Mesothelial cell of epicardium (in vitro differentiated cells): ENCODE measurements around the gene ANXA1. TPM values are rescaled to one million over a fixed set of nuclear protein-coding genes. Genes with fewer than 3 reads are reported as not detected.

Experiments used
- DNase-seq, 2 experiments: peaks; one replicate each; pipeline ENCODE4 v3.0.0; 2021; ENCODE audit warnings: low spot score in 2 of 2; ENCODE audit not compliant: unreplicated experiment in 2 of 2
- H3K27ac Mint-ChIP-seq: 2 replicates; pipeline ENCODE4 v1.8.0; 2021; ENCODE audit warnings: mixed read lengths
- H3K27me3 Mint-ChIP-seq: 2 replicates; pipeline ENCODE4 v1.8.0; 2021; ENCODE audit warnings: low read depth, mixed read lengths
- H3K36me3 Mint-ChIP-seq: 2 replicates; pipeline ENCODE4 v1.8.0; 2021; ENCODE audit warnings: mixed read lengths
- H3K4me1 Mint-ChIP-seq: 2 replicates; pipeline ENCODE4 v1.8.0; 2021; ENCODE audit warnings: mixed read lengths
- H3K4me3 Mint-ChIP-seq: 2 replicates; pipeline ENCODE4 v1.8.0; 2021; ENCODE audit warnings: mild to moderate bottlenecking, moderate library complexity, mixed read lengths
- H3K9me3 Mint-ChIP-seq: 2 replicates; pipeline ENCODE4 v1.8.0; 2021; ENCODE audit warnings: mixed read lengths
- total RNA-seq: library from RNA; stranded (reverse); gene quantifications from 3 replicates; pipeline ENCODE4 v1.2.1, GENCODE V29; 2021
- TF ChIP-seq, protein P1 (sequence below): fragments of 200-600 bp; sonication (generic); IDR thresholded peaks from one replicate; pipeline ENCODE4 v1.5.0; 2021; ENCODE audit warnings: antibody characterized with exemption; ENCODE audit not compliant: unreplicated experiment

Gene ANXA1
- total RNA-seq, 1 donor from 2014 or later = 183 TPM

- peak overlapping the region; percentile 13 for H3K27ac Mint-ChIP-seq
- peaks cover 53% of the 10 kb centered on the region for H3K4me1 Mint-ChIP-seq
- no peaks in the 10 kb centered on the region for H3K9me3 Mint-ChIP-seq
- TF ChIP-seq, protein P1, sequence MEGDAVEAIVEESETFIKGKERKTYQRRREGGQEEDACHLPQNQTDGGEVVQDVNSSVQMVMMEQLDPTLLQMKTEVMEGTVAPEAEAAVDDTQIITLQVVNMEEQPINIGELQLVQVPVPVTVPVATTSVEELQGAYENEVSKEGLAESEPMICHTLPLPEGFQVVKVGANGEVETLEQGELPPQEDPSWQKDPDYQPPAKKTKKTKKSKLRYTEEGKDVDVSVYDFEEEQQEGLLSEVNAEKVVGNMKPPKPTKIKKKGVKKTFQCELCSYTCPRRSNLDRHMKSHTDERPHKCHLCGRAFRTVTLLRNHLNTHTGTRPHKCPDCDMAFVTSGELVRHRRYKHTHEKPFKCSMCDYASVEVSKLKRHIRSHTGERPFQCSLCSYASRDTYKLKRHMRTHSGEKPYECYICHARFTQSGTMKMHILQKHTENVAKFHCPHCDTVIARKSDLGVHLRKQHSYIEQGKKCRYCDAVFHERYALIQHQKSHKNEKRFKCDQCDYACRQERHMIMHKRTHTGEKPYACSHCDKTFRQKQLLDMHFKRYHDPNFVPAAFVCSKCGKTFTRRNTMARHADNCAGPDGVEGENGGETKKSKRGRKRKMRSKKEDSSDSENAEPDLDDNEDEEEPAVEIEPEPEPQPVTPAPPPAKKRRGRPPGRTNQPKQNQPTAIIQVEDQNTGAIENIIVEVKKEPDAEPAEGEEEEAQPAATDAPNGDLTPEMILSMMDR = no peak
- no peak for DNase-seq
- H3K4me3 Mint-ChIP-seq = no peak overlapping the region
- peaks cover 15% of the 10 kb centered on the region for H3K36me3 Mint-ChIP-seq
- no peaks in the 10 kb centered on the region for H3K27me3 Mint-ChIP-seq
These were observed 4.6 kb downstream of the ANXA1 start for GRCh38 chr9:73155968-73156864.

DNA sequence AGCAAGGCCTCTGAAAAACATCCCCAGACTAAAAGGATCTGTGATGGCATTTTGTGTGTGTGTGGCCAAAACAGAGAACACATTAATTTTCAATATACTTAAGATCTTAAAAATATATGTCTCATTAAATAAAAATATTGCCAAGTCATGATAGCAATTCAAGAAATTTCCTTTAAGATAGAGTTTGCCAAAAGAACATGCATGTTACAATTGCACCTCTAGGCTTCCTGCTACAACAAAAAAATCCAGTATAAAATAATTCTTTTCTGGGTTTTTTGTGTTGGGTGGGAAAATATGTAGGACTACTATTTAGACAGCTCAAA is 5.2 kb downstream of the ANXA1 start:
- peaks cover 47% of the 10 kb centered on the region for H3K4me1 Mint-ChIP-seq
- H3K27me3 Mint-ChIP-seq = no peaks in the 10 kb centered on the region
- H3K36me3 Mint-ChIP-seq = peaks cover 17% of the 10 kb centered on the region
- no peak overlapping the region for H3K4me3 Mint-ChIP-seq
- no peaks in the 10 kb centered on the region for H3K9me3 Mint-ChIP-seq
- TF ChIP-seq, protein P1 = no peak
- no peak overlapping the region for H3K27ac Mint-ChIP-seq
- DNase-seq = no peak

DNA sequence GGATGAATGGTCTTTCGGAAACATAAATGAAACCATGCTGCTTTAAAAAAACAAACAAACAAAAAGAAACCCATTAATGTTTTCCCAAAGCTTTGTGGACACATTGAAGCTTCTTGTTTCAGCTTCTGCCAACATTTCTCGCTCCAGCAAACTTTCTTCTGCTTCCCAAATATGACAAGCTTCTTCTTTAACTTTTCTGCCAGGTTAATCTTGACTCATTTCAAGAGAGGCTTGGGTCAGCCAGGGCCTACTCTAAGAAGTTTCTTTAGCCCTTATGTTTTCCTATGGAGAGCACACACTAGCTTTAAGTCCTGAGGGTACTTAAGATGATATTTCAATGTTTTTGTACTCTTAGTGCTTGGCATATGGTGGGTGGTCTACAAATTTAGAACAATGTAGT is 6.1 kb downstream of the ANXA1 start:
- H3K27ac Mint-ChIP-seq = peak overlapping the region; percentile 23
- peaks cover 21% of the 10 kb centered on the region for H3K36me3 Mint-ChIP-seq
- TF ChIP-seq, protein P1 = no peak
- no peaks in the 10 kb centered on the region for H3K9me3 Mint-ChIP-seq
- no peak overlapping the region for H3K4me3 Mint-ChIP-seq
- DNase-seq = no peak
- no peaks in the 10 kb centered on the region for H3K27me3 Mint-ChIP-seq
- peaks cover 39% of the 10 kb centered on the region for H3K4me1 Mint-ChIP-seq

DNA sequence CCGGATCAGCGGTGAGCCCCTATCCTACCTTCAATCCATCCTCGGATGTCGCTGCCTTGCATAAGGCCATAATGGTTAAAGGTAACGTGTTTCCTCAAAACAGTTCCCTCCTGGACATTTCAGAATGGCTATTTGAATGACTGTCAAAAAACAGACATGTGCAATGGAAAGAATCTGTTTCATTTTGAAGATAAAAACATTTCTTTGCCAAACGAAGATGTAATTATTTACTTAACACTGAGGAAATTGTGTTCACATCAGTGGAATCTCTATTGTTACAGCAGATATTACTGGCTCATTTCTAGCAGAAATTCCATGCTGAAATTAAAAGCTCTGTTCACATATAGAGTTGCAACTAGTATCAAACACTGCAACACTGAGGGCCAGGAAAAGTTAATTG is 7.1 kb downstream of the ANXA1 start:
- Mint-ChIP-seq H3K36me3 (peaks cover 29% of the 10 kb centered on the region), H3K27ac (no peak overlapping the region), H3K9me3 (no peaks in the 10 kb centered on the region), H3K4me3 (no peak overlapping the region), H3K4me1 (peaks cover 34% of the 10 kb centered on the region), H3K27me3 (no peaks in the 10 kb centered on the region)
- TF ChIP-seq, protein P1 = no peak
- no peak for DNase-seq

- H3K27me3 Mint-ChIP-seq = no peaks in the 10 kb centered on the region
- no peak overlapping the region for H3K27ac Mint-ChIP-seq
- H3K4me3 Mint-ChIP-seq = no peak overlapping the region
- TF ChIP-seq, protein P1 = no peak
- H3K4me1 Mint-ChIP-seq = peaks cover 15% of the 10 kb centered on the region
- H3K36me3 Mint-ChIP-seq = peaks cover 41% of the 10 kb centered on the region
- DNase-seq = no peak
- no peaks in the 10 kb centered on the region for H3K9me3 Mint-ChIP-seq
These were observed 9.2 kb downstream of the ANXA1 start for GRCh38 chr9:73160868-73161267.
